HG02588 (cell line): ENCODE data around the gene SYNE2.

ENCODE experiments used
- ATAC-seq: cut with Tn5 transposase; IDR thresholded peaks from one replicate; pipeline ENCODE4 v1.9.1; 2021; ENCODE audit warnings: mild to moderate bottlenecking, moderate library complexity; ENCODE audit not compliant: unreplicated experiment

Gene SYNE2

GRCh38 chr14:63908667-63909264, 56.0 kb downstream of the SYNE2 start:
- no peak for ATAC-seq

- ATAC-seq = no peak
Measured at GRCh38 chr14:63909984-63910383, 57.2 kb downstream of the SYNE2 start.

GRCh38 chr14:63910583-63911363, 58.0 kb downstream of the SYNE2 start:
- no peak for ATAC-seq

- ATAC-seq = no peak
Measured at GRCh38 chr14:63911404-63911803, 58.6 kb downstream of the SYNE2 start.

GRCh38 chr14:63912286-63912685, 59.5 kb downstream of the SYNE2 start:
- no peak for ATAC-seq

GRCh38 chr14:63918411-63918810, 65.6 kb downstream of the SYNE2 start:
- no peak for ATAC-seq

GRCh38 chr14:63922696-63923421, 70.1 kb downstream of the SYNE2 start:
- no peak for ATAC-seq

GRCh38 chr14:63923422-63923752, 70.6 kb downstream of the SYNE2 start:
- ATAC-seq = no peak

- ATAC-seq = no peak
Measured at GRCh38 chr14:63924375-63924774, 71.6 kb downstream of the SYNE2 start.

- ATAC-seq = no peak
Measured at GRCh38 chr14:63926641-63927040, 73.8 kb downstream of the SYNE2 start.

GRCh38 chr14:63928744-63929174, 76.0 kb downstream of the SYNE2 start:
- no peak for ATAC-seq

GRCh38 chr14:63933110-63933509, 80.3 kb downstream of the SYNE2 start:
- ATAC-seq = no peak

GRCh38 chr14:63933711-63934110, 80.9 kb downstream of the SYNE2 start:
- ATAC-seq = no peak

- peak; percentile 67 for ATAC-seq
Measured at GRCh38 chr14:63938198-63939005, 85.6 kb downstream of the SYNE2 start.

GRCh38 chr14:63939006-63939270, 86.1 kb downstream of the SYNE2 start:
- ATAC-seq = peak; percentile 16

- ATAC-seq = no peak
Measured at GRCh38 chr14:63940387-63940786, 87.6 kb downstream of the SYNE2 start.

- no peak for ATAC-seq
Measured at GRCh38 chr14:63941023-63941422, 88.2 kb downstream of the SYNE2 start.

- ATAC-seq = no peak
Measured at GRCh38 chr14:63949696-63950095, 96.9 kb downstream of the SYNE2 start.

GRCh38 chr14:63951021-63951420, 98.2 kb downstream of the SYNE2 start:
- no peak for ATAC-seq

GRCh38 chr14:63951429-63951828, 98.6 kb downstream of the SYNE2 start:
- ATAC-seq = no peak
